Stomach (tissue), 9 donors: Measurements from ENCODE around the gene THSD4. TPM values are rescaled to one million over a fixed set of nuclear protein-coding genes. Genes with fewer than 3 reads are reported as not detected.

Experiments
- DNase-seq, 2 donors: peaks; one replicate each; pipeline versions ENCODE4 v3.0.0 to v3.0.0-alpha.2; 2013 to 2019
- H3K27ac ChIP-seq, 5 donors: fragments of 200-600 bp in 4 of 5; sonication (generic) in 4 of 5; one replicate each; pipeline ENCODE4 v1.5.1; 2013 to 2019; ENCODE audit warnings: mild to moderate bottlenecking in 1 of 5, moderate library complexity in 1 of 5
- H3K27me3 ChIP-seq, 3 donors: fragments of 200-600 bp; sonication (generic); one replicate each; pipeline ENCODE4 v1.5.1; 2017 to 2019; ENCODE audit warnings: mixed run types in 1 of 3
- H3K36me3 ChIP-seq, 4 donors: fragments of 200-600 bp; sonication (generic); 1 replicate in 3 of 4; 2 replicates in 1 of 4; pipeline ENCODE4 v1.5.1; 2016 to 2019
- H3K4me1 ChIP-seq, 4 donors: fragments of 200-600 bp; sonication (generic); one replicate each; pipeline ENCODE4 v1.5.1; 2016 to 2019
- H3K4me3 ChIP-seq, 4 donors: fragments of 200-600 bp; sonication (generic) in 3 of 4; one replicate each; pipeline ENCODE4 v1.5.1; 2016 to 2019; ENCODE audit warnings: mild to moderate bottlenecking in 1 of 4
- H3K9me3 ChIP-seq, 4 donors: fragments of 200-600 bp; sonication (generic); one replicate each; pipeline ENCODE4 v1.5.1; 2016 to 2019
- EP300 ChIP-seq: sonication (generic); formaldehyde crosslinking; IDR thresholded peaks from one replicate; pipeline ENCODE4 v1.6.1; 2017; ENCODE audit warnings: antibody characterized with exemption
- POLR2A ChIP-seq, 4 donors: fragments of 450-650 bp; IDR thresholded peaks; one replicate each; pipeline ENCODE4 v1.6.1; 2016; ENCODE audit warnings: antibody characterized with exemption in 4 of 4, control low read depth in 2 of 4, mild to moderate bottlenecking in 1 of 4, moderate library complexity in 1 of 4
- POLR2AphosphoS5 ChIP-seq, 3 donors: sonication (generic); formaldehyde crosslinking; IDR thresholded peaks; one replicate each; pipeline ENCODE4 v1.6.1; 2016; ENCODE audit warnings: antibody characterized with exemption in 3 of 3
- WGBS, 5 donors: extraction: QIAGEN DNeasy Blood & Tissue Kit in 3 of 5; methylation state at CpG; one replicate each; pipeline versions ENCODE4 v1.1.5 to v1.1.7; 2013 to 2018; 5-methylcytosine and 5-hydroxymethylcytosine counted together
- intact Hi-C: fragments of 100-400 bp; cut with DNase I; formaldehyde crosslinking; loops from one replicate; pipeline ENCODE4 v1.15.1; 2023; ENCODE audit warnings: low total_unique reads
- polyA plus RNA-seq, 3 donors: library from polyadenylated mRNA; stranded (reverse); fragments of 200-250 nt; gene quantifications; one replicate each; pipeline ENCODE4 v1.2.3, GENCODE V29; 2013
- total RNA-seq, 5 donors: library from RNA; depleted of rRNA; stranded (reverse); fragments of >200 nt; gene quantifications; one replicate each; pipeline versions ENCODE4 v1.1.0 to v1.2.3, GENCODE V29; 2014 to 2016
- TF ChIP-seq, protein P1 (sequence below), 7 experiments: fragments of 450-650 bp in 4 of 7; fragments of 200-600 bp in 3 of 7; sonication (generic) in 3 of 7; IDR thresholded peaks; one replicate each; pipeline ENCODE4 v1.5.1; 2016 to 2019; ENCODE audit warnings: antibody characterized with exemption in 7 of 7, control low read depth in 2 of 7, mild to moderate bottlenecking in 1 of 7
- donor health status: healthy with polysubstance abuse.
- donor health status: Bipolar disorder and iron deficiency.
- donor health status: healthy.

Gene THSD4
- total and polyA plus RNA-seq, 8 donors, result 1.8 to 79.4 (median 22.0) TPM

DNA sequence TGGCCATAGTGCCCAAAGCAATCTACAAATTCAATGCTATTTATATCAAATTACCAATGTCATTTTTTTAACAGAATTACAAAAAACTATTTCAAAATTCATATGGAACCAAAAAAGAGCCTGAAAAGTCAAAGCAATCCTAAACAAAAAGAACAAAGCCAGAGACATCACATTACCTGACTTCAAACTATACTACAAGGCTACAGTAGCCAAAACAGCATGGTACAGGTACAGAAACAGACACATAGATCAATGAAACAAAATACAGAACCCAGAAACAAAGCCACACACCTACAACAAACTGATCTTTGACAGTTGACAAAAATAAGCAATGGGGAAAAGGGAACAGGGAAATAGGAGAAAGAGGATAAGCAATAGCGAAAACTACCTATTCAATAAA is 26.6 kb upstream of the THSD4 start:
- Histone ChIP-seq H3K27me3 (no peaks in the 10 kb centered on the region), H3K27ac (no peak overlapping the region), H3K4me3 (no peak overlapping the region), H3K36me3 (no peaks in the 10 kb centered on the region), H3K4me1 (peaks cover 0 to 8% (median 0%) of the 10 kb centered on the region in 4 donors), H3K9me3 (peaks cover 0 to 7% (median 2%) of the 10 kb centered on the region in 4 donors)
- intact Hi-C loops, result no loop called here
- no peak for TF ChIP-seq EP300
- TF ChIP-seq, protein P1, sequence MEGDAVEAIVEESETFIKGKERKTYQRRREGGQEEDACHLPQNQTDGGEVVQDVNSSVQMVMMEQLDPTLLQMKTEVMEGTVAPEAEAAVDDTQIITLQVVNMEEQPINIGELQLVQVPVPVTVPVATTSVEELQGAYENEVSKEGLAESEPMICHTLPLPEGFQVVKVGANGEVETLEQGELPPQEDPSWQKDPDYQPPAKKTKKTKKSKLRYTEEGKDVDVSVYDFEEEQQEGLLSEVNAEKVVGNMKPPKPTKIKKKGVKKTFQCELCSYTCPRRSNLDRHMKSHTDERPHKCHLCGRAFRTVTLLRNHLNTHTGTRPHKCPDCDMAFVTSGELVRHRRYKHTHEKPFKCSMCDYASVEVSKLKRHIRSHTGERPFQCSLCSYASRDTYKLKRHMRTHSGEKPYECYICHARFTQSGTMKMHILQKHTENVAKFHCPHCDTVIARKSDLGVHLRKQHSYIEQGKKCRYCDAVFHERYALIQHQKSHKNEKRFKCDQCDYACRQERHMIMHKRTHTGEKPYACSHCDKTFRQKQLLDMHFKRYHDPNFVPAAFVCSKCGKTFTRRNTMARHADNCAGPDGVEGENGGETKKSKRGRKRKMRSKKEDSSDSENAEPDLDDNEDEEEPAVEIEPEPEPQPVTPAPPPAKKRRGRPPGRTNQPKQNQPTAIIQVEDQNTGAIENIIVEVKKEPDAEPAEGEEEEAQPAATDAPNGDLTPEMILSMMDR (IDR thresholded peaks at IDR 0.05), result no peak
- no peak for TF ChIP-seq POLR2A (IDR thresholded peaks at IDR 0.05)
- DNase-seq, result no peak
- 91 to 98% (median 95%) methylated on average over 1 of the region's 1 CpG for WGBS, 5 donors

- Histone ChIP-seq H3K9me3 (peaks cover 0 to 7% (median 2%) of the 10 kb centered on the region in 4 donors), H3K36me3 (no peaks in the 10 kb centered on the region), H3K27ac (no peak overlapping the region), H3K27me3 (no peaks in the 10 kb centered on the region), H3K4me1 (peaks cover 0 to 9% (median 0%) of the 10 kb centered on the region in 4 donors), H3K4me3 (no peak overlapping the region)
- DNase-seq, result no peak
- intact Hi-C loops, result no loop called here
- TF ChIP-seq POLR2A (IDR thresholded peaks at IDR 0.05) (no peak), EP300 (no peak), POLR2AphosphoS5 (IDR thresholded peaks at IDR 0.05) (no peak)
- TF ChIP-seq, protein P1 (IDR thresholded peaks at IDR 0.05), result no peak
- 50 to 70% (median 58%) methylated on average over 1 of the region's 1 CpG for WGBS, 5 donors
Observed at GRCh38 chr15:71089801-71090200, 25.5 kb upstream of the THSD4 start.

- H3K27me3 ChIP-seq, result no peaks in the 10 kb centered on the region
- no peaks in the 10 kb centered on the region for H3K36me3 ChIP-seq
- peaks cover 0 to 9% (median 0%) of the 10 kb centered on the region in 4 donors for H3K4me1 ChIP-seq
- intact Hi-C loops, result no loop called here
- 70 to 88% (median 82%) methylated on average over 1 of the region's 1 CpG for WGBS, 5 donors
- H3K9me3 ChIP-seq, result peaks cover 0 to 7% (median 2%) of the 10 kb centered on the region in 4 donors
- no peak for DNase-seq
- no peak overlapping the region for H3K4me3 ChIP-seq
- no peak overlapping the region for H3K27ac ChIP-seq
- TF ChIP-seq, protein P1 (IDR thresholded peaks at IDR 0.05), result no peak
- no peak for TF ChIP-seq EP300
- TF ChIP-seq POLR2A (IDR thresholded peaks at IDR 0.05), result no peak
Observed at GRCh38 chr15:71091601-71092000, 23.7 kb upstream of the THSD4 start.

- intact Hi-C loops, result no loop called here
- no peak overlapping the region for H3K27ac ChIP-seq
- H3K4me3 ChIP-seq, result no peak overlapping the region
- 89 to 94% (median 93%) methylated on average over 3 to 7 of the region's 7 CpGs for WGBS, 5 donors
- no peaks in the 10 kb centered on the region for H3K27me3 ChIP-seq
- peaks cover 0 to 9% (median 0%) of the 10 kb centered on the region in 4 donors for H3K4me1 ChIP-seq
- TF ChIP-seq POLR2AphosphoS5 (IDR thresholded peaks at IDR 0.05) (no peak), POLR2A (IDR thresholded peaks at IDR 0.05) (no peak), EP300 (no peak)
- TF ChIP-seq, protein P1 (IDR thresholded peaks at IDR 0.05), result no peak
- DNase-seq, result no peak
- no peaks in the 10 kb centered on the region for H3K36me3 ChIP-seq
- H3K9me3 ChIP-seq, result peaks cover 0 to 7% (median 2%) of the 10 kb centered on the region in 4 donors
Observed at GRCh38 chr15:71092056-71092600, 23.1 kb upstream of the THSD4 start.
